ENCODE measurements around the gene CDC42SE2.

Gene CDC42SE2, protein sequence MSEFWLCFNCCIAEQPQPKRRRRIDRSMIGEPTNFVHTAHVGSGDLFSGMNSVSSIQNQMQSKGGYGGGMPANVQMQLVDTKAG

DNA sequence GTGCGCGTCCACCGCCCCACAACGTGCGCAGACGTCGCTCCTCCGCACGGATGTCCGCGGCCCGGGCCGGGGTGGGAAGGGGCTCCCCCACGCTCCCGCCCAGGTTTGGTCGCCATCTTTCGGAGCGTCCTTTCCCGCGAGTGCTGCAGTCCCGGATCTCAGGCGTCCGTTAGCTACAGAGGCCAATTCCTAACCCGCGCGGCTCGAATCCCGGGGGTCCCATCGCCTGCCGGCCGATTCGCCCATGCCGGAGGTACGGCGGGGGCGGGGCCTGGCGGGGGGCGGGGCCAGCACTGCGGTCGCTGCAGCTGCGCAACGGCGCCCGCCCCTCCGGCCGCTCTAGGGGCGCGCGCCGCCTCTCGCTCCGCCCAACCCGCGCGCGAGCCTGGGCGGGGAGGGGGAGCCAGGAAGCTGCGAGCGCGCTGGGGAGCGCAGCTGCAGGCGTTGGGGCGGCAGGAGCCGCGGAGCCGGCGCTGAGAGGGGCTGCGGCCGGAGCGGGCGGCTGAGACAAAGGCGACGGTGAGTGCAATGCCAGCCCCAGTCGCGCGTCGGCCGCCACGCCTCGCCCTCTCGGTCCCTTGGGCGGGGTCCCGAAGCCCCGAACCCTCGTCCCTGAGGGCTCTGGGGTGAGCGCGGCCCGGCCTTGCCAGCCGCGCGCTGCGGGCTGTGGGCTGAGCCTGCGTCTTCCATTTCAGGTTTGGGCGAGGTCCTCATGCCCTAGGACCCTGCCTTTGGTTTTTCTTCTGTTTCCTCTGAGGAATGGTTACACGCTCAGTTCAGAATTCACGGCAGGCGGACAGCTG lies at the start of gene CDC42SE2:
Gene CDC42SE2, plus strand, starts transcription at position 406 of the 803 bp plus-strand sequence. CDS start 95,441 bp downstream, outside the sequence.
- Histone ChIP-seq H3K9me3 (ENCODE audit: control insufficient read depth in 1 of 2, low read length in 2 of 2) (no peaks in the 10 kb centered on the region), H3K4me3 (ENCODE audit: low read depth in 1 of 2, low read length in 2 of 2) (peak within 1 kb of the TSS; percentile 82 to 94), H3K27me3 (ENCODE audit: low read depth, low read length) (no peaks in the 10 kb centered on the region), H3K27ac (ENCODE audit: low read length) (peak within 1 kb of the TSS; percentile 85), H3K4me1 (ENCODE audit: control insufficient read depth in 1 of 2, insufficient read depth in 2 of 2, low read length in 2 of 2) (peaks cover 0 to 19% of the 10 kb centered on the region in 2 donors), H3K36me3 (ENCODE audit: control insufficient read depth in 1 of 2, insufficient read depth in 2 of 2, low read length in 2 of 2) (no peaks in the 10 kb centered on the region)

DNA sequence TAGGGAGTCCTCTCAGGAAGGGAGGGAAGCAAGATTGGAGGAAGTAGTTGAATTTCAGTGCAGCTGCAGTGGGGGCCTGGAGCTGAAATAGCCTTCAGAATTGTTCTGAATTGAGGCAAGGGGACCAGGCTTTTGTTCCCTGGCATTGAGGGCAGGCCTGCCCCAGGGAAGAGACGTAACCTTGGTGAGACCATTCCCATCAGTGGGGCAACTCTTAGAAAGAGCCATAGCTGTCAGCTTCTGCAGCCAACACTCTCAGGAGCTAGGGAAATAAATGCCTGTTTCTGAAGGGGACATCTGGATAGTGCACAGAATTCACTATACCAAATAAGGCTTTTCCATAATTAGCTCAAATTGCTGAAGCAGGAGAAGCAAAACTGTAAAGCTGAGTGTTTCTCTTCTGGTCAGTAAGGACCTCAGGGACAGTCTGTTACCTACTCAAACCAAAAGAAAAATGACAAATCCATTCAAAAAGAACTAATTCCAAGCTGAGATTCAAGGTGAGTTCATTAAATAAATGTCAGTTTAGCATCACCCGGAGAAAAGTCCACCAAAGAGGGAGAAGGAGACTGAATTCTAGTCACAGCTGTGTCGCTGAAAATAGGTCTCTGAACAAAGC lies 49.1 kb upstream of the CDC42SE2 start:
- H3K9me3 ChIP-seq (ENCODE audit: control insufficient read depth in 1 of 2, low read length in 2 of 2), result no peaks in the 10 kb centered on the region
- H3K27ac ChIP-seq (ENCODE audit: low read length), result no peak overlapping the region
- no peaks in the 10 kb centered on the region for H3K36me3 ChIP-seq (ENCODE audit: control insufficient read depth in 1 of 2, insufficient read depth in 2 of 2, low read length in 2 of 2)
- no peak overlapping the region for H3K4me3 ChIP-seq (ENCODE audit: low read depth in 1 of 2, low read length in 2 of 2)
- no peaks in the 10 kb centered on the region for H3K27me3 ChIP-seq (ENCODE audit: low read depth, low read length)
- H3K4me1 ChIP-seq (ENCODE audit: control insufficient read depth in 1 of 2, insufficient read depth in 2 of 2, low read length in 2 of 2), result no peaks in the 10 kb centered on the region

DNA sequence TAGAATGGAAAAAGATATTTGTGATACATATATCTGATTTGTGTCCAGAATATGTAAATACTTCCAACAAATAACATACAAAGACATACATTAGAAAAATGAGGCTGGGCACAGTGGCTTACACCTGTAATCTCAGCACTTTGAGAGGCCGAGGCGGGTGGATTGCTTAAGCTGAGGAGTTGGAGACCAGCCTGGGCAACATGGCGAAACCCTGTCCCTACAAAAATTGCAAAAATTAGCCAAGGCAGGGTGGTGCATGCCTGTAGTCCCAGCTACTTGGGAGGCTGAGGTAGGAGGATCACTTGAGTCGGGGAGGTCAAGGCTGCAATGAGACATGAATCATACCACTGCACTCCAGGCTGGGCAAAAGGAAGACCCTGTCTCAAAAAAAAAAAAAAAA lies 46.1 kb upstream of the CDC42SE2 start:
- Histone ChIP-seq H3K9me3 (ENCODE audit: control insufficient read depth in 1 of 2, low read length in 2 of 2) (no peaks in the 10 kb centered on the region), H3K4me1 (ENCODE audit: control insufficient read depth in 1 of 2, insufficient read depth in 2 of 2, low read length in 2 of 2) (no peaks in the 10 kb centered on the region), H3K27ac (ENCODE audit: low read length) (no peak overlapping the region), H3K4me3 (ENCODE audit: low read depth in 1 of 2, low read length in 2 of 2) (no peak overlapping the region), H3K27me3 (ENCODE audit: low read depth, low read length) (no peaks in the 10 kb centered on the region), H3K36me3 (ENCODE audit: control insufficient read depth in 1 of 2, insufficient read depth in 2 of 2, low read length in 2 of 2) (no peaks in the 10 kb centered on the region)

DNA sequence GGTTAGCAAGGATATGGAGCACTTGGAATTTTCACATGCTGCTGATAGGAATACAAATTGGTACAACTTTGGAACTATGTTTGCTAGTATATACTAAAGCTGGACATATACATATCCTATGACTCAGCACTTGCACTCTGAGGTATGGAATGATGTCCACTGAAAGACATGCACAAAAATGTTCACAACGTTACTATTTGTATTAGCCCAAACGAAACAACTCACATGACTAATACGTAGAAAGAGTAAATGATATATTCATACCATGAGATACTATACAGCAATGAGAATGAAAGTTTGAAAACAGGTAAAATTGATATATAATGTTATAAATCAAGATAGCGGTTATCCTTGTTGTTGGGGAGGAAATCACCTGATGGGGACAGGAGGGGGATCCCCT lies 45.5 kb upstream of the CDC42SE2 start:
- Histone ChIP-seq H3K4me3 (ENCODE audit: low read depth in 1 of 2, low read length in 2 of 2) (no peak overlapping the region), H3K4me1 (ENCODE audit: control insufficient read depth in 1 of 2, insufficient read depth in 2 of 2, low read length in 2 of 2) (no peaks in the 10 kb centered on the region), H3K27me3 (ENCODE audit: low read depth, low read length) (no peaks in the 10 kb centered on the region), H3K9me3 (ENCODE audit: control insufficient read depth in 1 of 2, low read length in 2 of 2) (no peaks in the 10 kb centered on the region), H3K27ac (ENCODE audit: low read length) (no peak overlapping the region), H3K36me3 (ENCODE audit: control insufficient read depth in 1 of 2, insufficient read depth in 2 of 2, low read length in 2 of 2) (no peaks in the 10 kb centered on the region)

DNA sequence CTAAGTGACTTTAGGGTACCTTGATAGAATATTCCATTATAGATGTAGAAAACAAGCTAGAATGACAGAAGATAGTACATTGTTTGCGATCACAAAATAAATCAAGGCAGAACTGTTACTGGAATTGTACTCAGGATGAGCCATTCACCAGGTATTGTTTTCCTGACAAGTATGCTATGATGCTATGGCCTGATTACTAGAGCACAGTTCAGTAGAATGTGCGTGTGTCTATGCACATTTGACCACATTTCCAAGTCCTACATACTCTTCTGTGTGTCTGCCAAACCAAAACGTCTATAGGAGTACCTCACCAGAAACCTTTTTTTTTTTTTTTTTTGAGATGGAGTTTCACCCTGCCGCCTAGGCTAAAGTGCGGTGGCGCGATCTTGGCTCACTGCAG lies 43.3 kb upstream of the CDC42SE2 start:
- H3K4me1 ChIP-seq (ENCODE audit: control insufficient read depth in 1 of 2, insufficient read depth in 2 of 2, low read length in 2 of 2), result peaks cover 0 to 5% of the 10 kb centered on the region in 2 donors
- no peak overlapping the region for H3K4me3 ChIP-seq (ENCODE audit: low read depth in 1 of 2, low read length in 2 of 2)
- H3K9me3 ChIP-seq (ENCODE audit: control insufficient read depth in 1 of 2, low read length in 2 of 2), result no peaks in the 10 kb centered on the region
- no peaks in the 10 kb centered on the region for H3K27me3 ChIP-seq (ENCODE audit: low read depth, low read length)
- no peak overlapping the region for H3K27ac ChIP-seq (ENCODE audit: low read length)
- H3K36me3 ChIP-seq (ENCODE audit: control insufficient read depth in 1 of 2, insufficient read depth in 2 of 2, low read length in 2 of 2), result no peaks in the 10 kb centered on the region

DNA sequence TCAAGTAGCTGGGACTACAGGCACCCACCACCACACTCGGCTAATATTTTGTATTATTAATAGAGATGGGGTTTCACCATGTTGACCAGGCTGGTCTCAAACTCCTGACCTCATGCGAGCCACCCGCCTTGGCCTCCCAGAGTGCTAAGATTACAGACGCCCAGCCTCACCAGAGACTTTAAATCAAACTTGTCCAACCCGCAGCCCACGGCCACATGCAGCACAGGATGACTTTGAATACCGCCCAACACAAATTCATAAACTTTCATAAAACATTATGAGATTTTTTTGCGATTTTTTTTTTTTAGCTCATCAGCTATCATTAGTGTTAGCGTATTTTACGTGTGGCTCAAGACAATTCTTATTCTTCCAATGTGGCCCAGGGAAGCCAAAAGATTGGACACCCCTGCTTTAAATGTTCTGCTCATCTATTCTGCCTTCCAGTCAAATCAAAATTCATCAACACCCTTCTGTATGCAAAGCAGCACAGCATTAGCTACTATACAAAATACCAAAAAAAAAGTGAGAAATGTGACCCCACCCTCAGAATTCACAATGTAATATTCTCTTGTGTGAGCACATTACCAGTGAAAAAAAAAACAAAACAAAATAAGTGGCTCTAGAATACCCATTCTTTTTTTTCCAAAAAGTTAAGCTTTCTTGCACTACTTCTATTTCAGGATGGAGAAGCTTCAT lies 42.7 kb upstream of the CDC42SE2 start:
- H3K27ac ChIP-seq (ENCODE audit: low read length), result no peak overlapping the region
- no peaks in the 10 kb centered on the region for H3K9me3 ChIP-seq (ENCODE audit: control insufficient read depth in 1 of 2, low read length in 2 of 2)
- no peaks in the 10 kb centered on the region for H3K36me3 ChIP-seq (ENCODE audit: control insufficient read depth in 1 of 2, insufficient read depth in 2 of 2, low read length in 2 of 2)
- H3K4me1 ChIP-seq (ENCODE audit: control insufficient read depth in 1 of 2, insufficient read depth in 2 of 2, low read length in 2 of 2), result peaks cover 0 to 5% of the 10 kb centered on the region in 2 donors
- no peaks in the 10 kb centered on the region for H3K27me3 ChIP-seq (ENCODE audit: low read depth, low read length)
- H3K4me3 ChIP-seq (ENCODE audit: low read depth in 1 of 2, low read length in 2 of 2), result no peak overlapping the region

DNA sequence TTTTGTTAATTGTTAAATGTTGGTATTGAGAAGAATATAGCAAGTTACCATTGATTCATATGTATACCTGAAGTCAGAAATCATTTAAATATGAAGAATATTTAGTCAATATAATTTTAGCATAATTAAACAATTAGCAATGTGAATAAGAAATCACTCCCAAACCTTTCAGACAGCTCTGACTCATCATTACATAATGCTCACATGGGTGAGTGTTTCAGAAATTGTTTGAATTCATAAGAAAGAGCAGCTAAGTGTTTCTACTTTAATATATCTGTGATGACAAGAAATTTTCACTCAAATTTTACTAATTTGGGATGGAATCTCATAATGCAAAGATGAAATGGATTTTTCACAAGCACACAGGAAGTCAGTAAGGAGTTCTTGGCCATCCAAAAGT lies 42.0 kb upstream of the CDC42SE2 start:
- no peaks in the 10 kb centered on the region for H3K27me3 ChIP-seq (ENCODE audit: low read depth, low read length)
- H3K27ac ChIP-seq (ENCODE audit: low read length), result no peak overlapping the region
- no peaks in the 10 kb centered on the region for H3K9me3 ChIP-seq (ENCODE audit: control insufficient read depth in 1 of 2, low read length in 2 of 2)
- H3K4me3 ChIP-seq (ENCODE audit: low read depth in 1 of 2, low read length in 2 of 2), result no peak overlapping the region
- no peaks in the 10 kb centered on the region for H3K36me3 ChIP-seq (ENCODE audit: control insufficient read depth in 1 of 2, insufficient read depth in 2 of 2, low read length in 2 of 2)
- peaks cover 0 to 5% of the 10 kb centered on the region in 2 donors for H3K4me1 ChIP-seq (ENCODE audit: control insufficient read depth in 1 of 2, insufficient read depth in 2 of 2, low read length in 2 of 2)

DNA sequence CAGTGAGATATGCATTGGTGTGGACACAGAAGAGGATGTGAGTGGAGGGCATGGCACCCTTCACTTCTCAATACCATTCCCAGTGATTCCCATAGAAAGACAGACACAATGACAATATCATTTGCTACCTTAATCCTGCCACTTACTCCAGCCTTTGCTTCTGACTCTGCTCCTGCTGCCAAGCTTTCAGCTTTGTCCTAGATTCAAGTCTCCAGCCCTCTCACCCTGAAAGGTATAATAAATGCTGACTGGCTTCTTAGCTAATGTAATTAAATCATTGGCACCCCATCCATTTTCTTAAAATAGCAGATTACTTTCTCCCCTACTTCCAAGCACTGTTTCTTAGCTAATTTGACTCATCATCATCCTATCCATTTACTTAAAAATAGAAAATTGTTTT lies 41.1 kb upstream of the CDC42SE2 start:
- Histone ChIP-seq H3K9me3 (ENCODE audit: control insufficient read depth in 1 of 2, low read length in 2 of 2) (no peaks in the 10 kb centered on the region), H3K36me3 (ENCODE audit: control insufficient read depth in 1 of 2, insufficient read depth in 2 of 2, low read length in 2 of 2) (no peaks in the 10 kb centered on the region), H3K4me1 (ENCODE audit: control insufficient read depth in 1 of 2, insufficient read depth in 2 of 2, low read length in 2 of 2) (peaks cover 0 to 5% of the 10 kb centered on the region in 2 donors)

DNA sequence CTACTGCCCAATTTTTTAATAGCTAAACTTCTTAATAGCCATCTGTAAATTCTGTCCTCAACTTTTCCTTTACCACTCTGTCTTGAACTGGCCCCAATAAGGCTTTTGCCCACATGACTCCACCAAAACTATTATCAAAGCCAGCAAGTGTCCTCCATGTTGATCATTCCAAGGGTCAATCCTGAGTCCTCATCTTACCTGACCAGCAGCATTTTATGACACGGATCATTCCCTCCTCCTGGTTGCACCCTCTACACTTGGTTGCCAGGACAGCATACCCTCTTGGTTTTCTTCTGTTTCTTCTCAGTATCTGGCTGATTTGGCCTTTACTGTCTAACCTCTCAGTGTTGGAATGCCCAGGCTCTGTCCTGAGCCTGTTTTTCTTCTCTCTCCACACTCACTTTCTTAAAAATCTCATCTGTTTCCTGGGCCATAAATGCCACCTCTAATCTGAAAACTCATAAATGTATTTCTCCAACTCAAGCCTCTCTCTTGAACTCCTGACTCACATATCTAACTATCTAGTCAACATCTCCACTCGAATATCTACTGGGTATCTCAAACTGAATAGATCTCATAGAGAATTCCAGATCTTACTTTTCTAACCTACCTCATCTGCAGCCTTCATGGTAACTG lies 40.0 kb upstream of the CDC42SE2 start:
- H3K27me3 ChIP-seq (ENCODE audit: low read depth, low read length), result no peaks in the 10 kb centered on the region
- H3K9me3 ChIP-seq (ENCODE audit: control insufficient read depth in 1 of 2, low read length in 2 of 2), result no peaks in the 10 kb centered on the region
- H3K4me1 ChIP-seq (ENCODE audit: control insufficient read depth in 1 of 2, insufficient read depth in 2 of 2, low read length in 2 of 2), result peaks cover 0 to 5% of the 10 kb centered on the region in 2 donors
- H3K4me3 ChIP-seq (ENCODE audit: low read depth in 1 of 2, low read length in 2 of 2), result no peak overlapping the region
- H3K27ac ChIP-seq (ENCODE audit: low read length), result no peak overlapping the region
- no peaks in the 10 kb centered on the region for H3K36me3 ChIP-seq (ENCODE audit: control insufficient read depth in 1 of 2, insufficient read depth in 2 of 2, low read length in 2 of 2)

More for the DNA sequence above, 41.1 kb upstream of the CDC42SE2 start:
- no peak overlapping the region for H3K27ac ChIP-seq (ENCODE audit: low read length)
- H3K27me3 ChIP-seq (ENCODE audit: low read depth, low read length), result no peaks in the 10 kb centered on the region
- no peak overlapping the region for H3K4me3 ChIP-seq (ENCODE audit: low read depth in 1 of 2, low read length in 2 of 2)

DNA sequence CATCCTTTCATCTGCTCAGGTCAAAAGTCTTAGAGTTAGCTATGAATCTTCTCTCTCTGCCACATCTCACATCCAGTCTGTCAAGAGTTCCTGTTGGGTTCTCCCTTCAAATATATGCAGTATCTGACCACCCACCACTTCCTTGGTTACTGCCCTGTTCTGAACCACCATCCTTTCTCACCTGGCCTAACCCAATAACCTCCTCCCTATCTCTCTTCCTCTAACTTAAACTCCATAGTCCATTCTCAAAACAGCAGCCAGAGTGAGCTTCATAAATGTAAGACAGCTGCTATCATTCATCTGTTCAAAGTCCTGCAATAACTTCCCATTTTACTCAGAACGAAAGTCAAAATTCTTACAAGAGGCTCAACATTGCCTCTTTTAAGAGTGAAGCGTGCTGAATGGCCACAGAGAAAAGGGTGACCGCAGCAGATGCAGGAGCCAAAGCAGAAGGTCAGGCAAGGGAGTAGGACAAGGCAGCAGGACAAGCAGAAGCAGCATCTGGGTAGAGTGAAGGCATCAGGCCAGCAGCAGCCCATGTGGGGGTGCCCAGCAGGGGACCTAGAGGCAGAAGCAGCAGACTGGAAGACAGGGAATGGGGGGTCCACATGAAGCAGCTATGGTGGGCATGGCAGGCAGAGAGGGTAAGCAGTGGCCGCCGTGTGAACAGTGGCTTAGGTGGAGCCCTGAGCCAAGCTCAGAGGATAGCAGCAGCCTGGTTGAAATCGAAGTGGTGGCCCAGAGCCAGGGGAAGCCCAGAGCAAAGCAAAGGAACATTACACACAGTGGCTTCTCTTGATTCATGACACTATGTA lies 39.3 kb upstream of the CDC42SE2 start:
- Histone ChIP-seq H3K4me3 (ENCODE audit: low read depth in 1 of 2, low read length in 2 of 2) (no peak overlapping the region), H3K9me3 (ENCODE audit: control insufficient read depth in 1 of 2, low read length in 2 of 2) (no peaks in the 10 kb centered on the region), H3K36me3 (ENCODE audit: control insufficient read depth in 1 of 2, insufficient read depth in 2 of 2, low read length in 2 of 2) (no peaks in the 10 kb centered on the region), H3K27ac (ENCODE audit: low read length) (no peak overlapping the region), H3K4me1 (ENCODE audit: control insufficient read depth in 1 of 2, insufficient read depth in 2 of 2, low read length in 2 of 2) (peaks cover 0 to 5% of the 10 kb centered on the region in 2 donors), H3K27me3 (ENCODE audit: low read depth, low read length) (no peaks in the 10 kb centered on the region)
